BLaER1 treated with 17β-estradiol and CSF1 and Interleukin-3, amounts not matched to agents 10 nM and 100 nM (cell line): Measurements from ENCODE around the gene CACNA1D.

Experiments
- H3K27ac ChIP-seq, 11 experiments: shearing (Covaris generic); formaldehyde crosslinking; 2 replicates each; pipeline ENCODE4 v1.8.1; 2022
- H3K27me3 ChIP-seq, 11 experiments: shearing (Covaris generic); formaldehyde crosslinking; 2 replicates each; pipeline ENCODE4 v1.8.1; 2022
- H3K36me3 ChIP-seq, 11 experiments: shearing (Covaris generic); formaldehyde crosslinking; 2 replicates each; pipeline ENCODE4 v1.8.1; 2022
- H3K4me1 ChIP-seq, 10 experiments: shearing (Covaris generic); formaldehyde crosslinking; 2 replicates each; pipeline ENCODE4 v1.8.1; 2022
- H3K4me2 ChIP-seq, 11 experiments: shearing (Covaris generic); formaldehyde crosslinking; 2 replicates each; pipeline ENCODE4 v1.8.1; 2022
- H3K4me3 ChIP-seq, 10 experiments: shearing (Covaris generic); formaldehyde crosslinking; 2 replicates each; pipeline ENCODE4 v1.8.1; 2022
- H3K9ac ChIP-seq, 11 experiments: shearing (Covaris generic); formaldehyde crosslinking; 2 replicates each; pipeline ENCODE4 v1.8.1; 2022
- H3K9me3 ChIP-seq, 11 experiments: shearing (Covaris generic); formaldehyde crosslinking; replicated peaks in 1 of 11; 2 replicates each; pipeline ENCODE4 v1.8.1; 2022
- H4K20me1 ChIP-seq, 11 experiments: shearing (Covaris generic); formaldehyde crosslinking; 2 replicates each; pipeline ENCODE4 v1.8.1; 2022
- Cebpa-rat ChIP-seq, 11 experiments: shearing (Covaris generic); IDR thresholded peaks; 2 replicates each; pipeline ENCODE4 v1.8.1; 2022

Gene CACNA1D

DNA sequence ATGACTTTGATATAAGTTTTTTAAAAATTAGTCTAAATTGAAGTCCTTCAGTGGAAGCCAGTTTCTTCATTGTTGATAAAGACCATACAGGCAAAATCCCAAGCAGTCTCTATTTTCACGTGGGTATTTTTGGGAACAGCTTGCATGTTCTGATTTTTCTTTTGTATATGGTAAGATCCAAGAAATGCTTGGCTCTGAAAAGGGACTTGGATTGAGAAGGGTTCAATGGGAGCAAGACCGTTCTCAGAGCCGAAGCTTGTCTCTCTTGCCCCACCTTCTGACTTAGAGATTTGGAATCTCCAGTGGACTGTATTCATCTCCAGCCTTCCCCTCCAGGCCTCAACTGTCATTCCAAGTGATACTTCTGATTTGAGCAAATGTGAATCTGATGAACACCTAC, 176.3 kb downstream of the CACNA1D start:
- no peak for TF ChIP-seq Cebpa-rat (IDR thresholded peaks at IDR 0.05)
- Histone ChIP-seq H3K4me2 (no peak overlapping the region), H3K27me3 (no peaks in the 10 kb centered on the region), H3K27ac (no peak overlapping the region), H4K20me1 (no peaks in the 10 kb centered on the region), H3K9ac (no peak overlapping the region), H3K4me3 (no peak overlapping the region), H3K36me3 (no peaks in the 10 kb centered on the region), H3K4me1 (peaks cover 0 to 32% (median 7%) of the 10 kb centered on the region in 10 experiments; a peak in 10 of 20 replicates), H3K9me3 (0 out of 22 replicates have a peak, but pooled peaks cover 0 to 3% (median 0%) of the 10 kb centered on the region in 11 experiments)

DNA sequence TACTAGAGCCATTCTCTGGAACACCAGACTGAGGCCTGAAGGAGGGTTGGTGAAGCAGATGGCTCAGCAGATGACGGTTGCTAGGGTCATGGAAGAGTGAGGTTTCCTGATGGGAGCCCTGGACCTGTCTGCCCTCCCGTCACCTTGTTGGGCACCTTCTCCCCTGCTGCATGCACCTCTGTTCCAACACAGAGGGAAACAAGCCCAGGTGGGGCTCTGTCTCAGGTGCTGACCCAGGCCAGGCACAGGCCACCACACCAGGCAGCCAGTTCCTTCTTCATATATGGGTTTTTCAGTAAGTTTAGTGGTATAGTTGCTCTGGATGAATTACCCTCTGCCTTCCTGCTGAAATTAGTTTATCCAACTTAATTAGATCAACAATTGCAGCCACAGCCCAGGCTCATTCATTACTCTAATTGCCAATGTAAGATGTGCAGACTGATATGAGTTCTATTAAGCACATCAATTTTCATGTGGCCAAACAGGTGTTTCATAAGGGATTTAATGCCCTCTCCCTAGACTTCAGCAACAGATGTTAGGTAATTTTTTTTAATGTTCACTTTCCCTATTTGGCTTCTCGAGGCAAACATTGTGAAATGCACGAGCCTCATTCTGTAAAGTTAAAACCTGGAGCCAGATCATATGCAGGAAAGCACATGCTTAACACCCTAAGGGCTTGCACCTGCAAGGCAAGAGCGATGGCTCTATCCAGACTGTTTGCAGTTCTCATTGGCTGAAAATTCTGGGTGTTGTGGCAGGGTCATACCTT, 177.0 kb downstream of the CACNA1D start:
- no peaks in the 10 kb centered on the region for H4K20me1 ChIP-seq
- H3K27ac ChIP-seq = no peak overlapping the region
- H3K27me3 ChIP-seq = no peaks in the 10 kb centered on the region

GRCh38 chr3:53671961-53672299, 177.5 kb downstream of the CACNA1D start:
- no peaks in the 10 kb centered on the region for H4K20me1 ChIP-seq
- H3K4me2 ChIP-seq = peak overlapping the region in 6 of 11 experiments; percentile 6 to 47 (median 20); a peak in 7 of 22 replicates
- no peak overlapping the region for H3K27ac ChIP-seq
- no peak for TF ChIP-seq Cebpa-rat (IDR thresholded peaks at IDR 0.05)
- H3K4me1 ChIP-seq = peaks cover 0 to 44% (median 18%) of the 10 kb centered on the region in 10 experiments; a peak in 13 of 20 replicates
- H3K9me3 ChIP-seq = no peaks in the 10 kb centered on the region
- H3K27me3 ChIP-seq = no peaks in the 10 kb centered on the region
- no peaks in the 10 kb centered on the region for H3K36me3 ChIP-seq
- H3K9ac ChIP-seq = no peak overlapping the region
- no peak overlapping the region for H3K4me3 ChIP-seq

More for the DNA sequence above, 177.0 kb downstream of the CACNA1D start:
- H3K4me3 ChIP-seq = no peak overlapping the region
- H3K4me1 ChIP-seq = peaks cover 0 to 38% (median 13%) of the 10 kb centered on the region in 10 experiments; a peak in 10 of 20 replicates
- TF ChIP-seq Cebpa-rat (IDR thresholded peaks at IDR 0.05) = no peak
- H3K4me2 ChIP-seq = peak overlapping the region in 3 of 11 experiments; percentile 19 to 47 (median 47); a peak in 2 of 22 replicates
- no peaks in the 10 kb centered on the region for H3K9me3 ChIP-seq
- H3K36me3 ChIP-seq = no peaks in the 10 kb centered on the region
- no peak overlapping the region for H3K9ac ChIP-seq

DNA sequence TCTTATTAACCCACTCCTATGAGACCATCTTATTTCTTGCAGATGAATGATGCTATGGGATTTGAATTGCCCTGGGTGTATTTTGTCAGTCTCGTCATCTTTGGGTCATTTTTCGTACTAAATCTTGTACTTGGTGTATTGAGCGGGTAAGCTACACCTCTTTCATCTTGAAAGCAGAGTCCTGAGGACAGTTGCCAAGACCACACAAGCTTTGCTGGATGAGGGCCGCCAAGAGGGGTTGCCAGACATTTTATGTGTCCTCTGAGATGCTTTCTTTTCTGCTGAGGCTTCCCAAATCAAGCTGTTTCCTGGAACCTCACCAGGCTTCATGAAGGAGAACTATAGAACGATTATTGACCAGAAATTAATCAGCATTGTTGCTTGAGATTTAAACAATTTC, 178.6 kb downstream of the CACNA1D start:
- Histone ChIP-seq H3K27me3 (no peaks in the 10 kb centered on the region), H3K4me3 (no peak overlapping the region), H3K36me3 (no peaks in the 10 kb centered on the region), H4K20me1 (no peaks in the 10 kb centered on the region), H3K9ac (no peak overlapping the region), H3K9me3 (no peaks in the 10 kb centered on the region), H3K27ac (no peak overlapping the region), H3K4me1 (peaks cover 0 to 45% (median 22%) of the 10 kb centered on the region in 10 experiments; a peak in 13 of 20 replicates), H3K4me2 (no peak overlapping the region)
- TF ChIP-seq Cebpa-rat (IDR thresholded peaks at IDR 0.05) = no peak

- H3K36me3 ChIP-seq = no peaks in the 10 kb centered on the region
- no peaks in the 10 kb centered on the region for H3K9me3 ChIP-seq
- no peaks in the 10 kb centered on the region for H4K20me1 ChIP-seq
- H3K27me3 ChIP-seq = no peaks in the 10 kb centered on the region
- no peak overlapping the region for H3K9ac ChIP-seq
- H3K4me3 ChIP-seq = no peak overlapping the region
- no peak overlapping the region for H3K27ac ChIP-seq
- no peak for TF ChIP-seq Cebpa-rat (IDR thresholded peaks at IDR 0.05)
- peaks cover 0 to 45% (median 22%) of the 10 kb centered on the region in 10 experiments; a peak in 13 of 20 replicates for H3K4me1 ChIP-seq
- no peak overlapping the region for H3K4me2 ChIP-seq
Observed at GRCh38 chr3:53673722-53674350, 179.4 kb downstream of the CACNA1D start.

GRCh38 chr3:53674582-53674981, 180.2 kb downstream of the CACNA1D start:
- no peaks in the 10 kb centered on the region for H4K20me1 ChIP-seq
- H3K27me3 ChIP-seq = no peaks in the 10 kb centered on the region
- no peak overlapping the region for H3K4me3 ChIP-seq
- no peaks in the 10 kb centered on the region for H3K9me3 ChIP-seq
- H3K36me3 ChIP-seq = no peaks in the 10 kb centered on the region
- peak overlapping the region in 2 of 11 experiments; percentile 33 to 34; a peak in 2 of 22 replicates for H3K4me2 ChIP-seq
- H3K4me1 ChIP-seq = peaks cover 0 to 45% (median 22%) of the 10 kb centered on the region in 10 experiments; a peak in 13 of 20 replicates
- TF ChIP-seq Cebpa-rat (IDR thresholded peaks at IDR 0.05) = no peak
- H3K9ac ChIP-seq = no peak overlapping the region
- no peak overlapping the region for H3K27ac ChIP-seq

GRCh38 chr3:53675022-53675697, 180.7 kb downstream of the CACNA1D start:
- Histone ChIP-seq H3K9ac (no peak overlapping the region), H3K4me2 (peak overlapping the region in 6 of 11 experiments; percentile 32 to 61 (median 35); a peak in 9 of 22 replicates), H3K36me3 (no peaks in the 10 kb centered on the region), H3K4me1 (peaks cover 0 to 45% (median 22%) of the 10 kb centered on the region in 10 experiments; a peak in 13 of 20 replicates), H3K9me3 (no peaks in the 10 kb centered on the region), H4K20me1 (no peaks in the 10 kb centered on the region; a peak in 1 of 22 replicates), H3K4me3 (no peak overlapping the region), H3K27ac (no peak overlapping the region), H3K27me3 (no peaks in the 10 kb centered on the region)
- no peak for TF ChIP-seq Cebpa-rat (IDR thresholded peaks at IDR 0.05)

- Histone ChIP-seq H3K9me3 (no peaks in the 10 kb centered on the region), H3K36me3 (no peaks in the 10 kb centered on the region), H3K4me1 (peaks cover 0 to 45% (median 22%) of the 10 kb centered on the region in 10 experiments; a peak in 13 of 20 replicates), H3K9ac (no peak overlapping the region), H3K4me3 (no peak overlapping the region), H4K20me1 (no peaks in the 10 kb centered on the region; a peak in 1 of 22 replicates), H3K4me2 (peak overlapping the region in 6 of 11 experiments; percentile 32 to 61 (median 35); a peak in 11 of 22 replicates), H3K27ac (no peak overlapping the region), H3K27me3 (no peaks in the 10 kb centered on the region)
- no peak for TF ChIP-seq Cebpa-rat (IDR thresholded peaks at IDR 0.05)
Observed at GRCh38 chr3:53675942-53676341, 181.5 kb downstream of the CACNA1D start.

DNA sequence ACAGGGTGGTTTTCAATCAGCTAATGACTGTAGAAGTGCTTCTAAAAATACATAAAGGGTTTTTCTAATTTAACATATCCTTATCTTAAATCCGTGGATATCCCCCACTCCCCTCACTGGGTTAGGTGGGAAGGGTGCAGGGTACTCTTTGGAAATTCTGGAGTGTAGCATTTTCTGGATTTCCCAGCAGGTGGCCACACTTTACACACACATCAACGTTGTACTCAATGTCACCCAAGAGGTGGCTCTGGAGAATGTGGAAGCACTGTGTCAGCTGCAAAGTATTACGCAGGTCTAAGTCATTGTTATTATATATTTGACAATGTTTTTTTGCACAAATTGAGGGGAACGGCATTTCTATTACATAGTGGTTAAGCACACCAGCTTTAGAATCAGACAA, 183.0 kb downstream of the CACNA1D start:
- H4K20me1 ChIP-seq = no peaks in the 10 kb centered on the region; a peak in 1 of 22 replicates
- H3K27me3 ChIP-seq = no peaks in the 10 kb centered on the region
- H3K4me2 ChIP-seq = peak overlapping the region in 8 of 11 experiments; percentile 2 to 61 (median 34); a peak in 13 of 22 replicates
- no peak overlapping the region for H3K9ac ChIP-seq
- H3K36me3 ChIP-seq = no peaks in the 10 kb centered on the region
- TF ChIP-seq Cebpa-rat (IDR thresholded peaks at IDR 0.05) = no peak
- H3K27ac ChIP-seq = no peak overlapping the region
- H3K4me1 ChIP-seq = peaks cover 0 to 36% (median 19%) of the 10 kb centered on the region in 10 experiments; a peak in 13 of 20 replicates
- no peak overlapping the region for H3K4me3 ChIP-seq
- H3K9me3 ChIP-seq = no peaks in the 10 kb centered on the region
